Upper lobe of left lung (tissue), 6 donors: ENCODE results near the gene IRF8. TPM values are rescaled to one million over a fixed set of nuclear protein-coding genes. Genes with fewer than 3 reads are reported as not detected.

Source experiments
- ATAC-seq, 2 donors: fragments of 200-7000 bp; cut with Tn5 transposase; one replicate each; pipeline ENCODE4 v1.9.1; 2022; ENCODE audit warnings: mild to moderate bottlenecking in 2 of 2, moderate library complexity in 2 of 2; ENCODE audit not compliant: low FRiP score in 2 of 2
- DNase-seq, 2 donors: peaks; one replicate each; pipeline ENCODE4 v3.0.0-alpha.2; 2019 to 2020
- H3K27ac ChIP-seq, 4 donors: fragments of 200-600 bp; sonication (generic); one replicate each; pipeline ENCODE4 v1.5.1; 2016 to 2019
- H3K27me3 ChIP-seq, 4 donors: fragments of 200-600 bp; sonication (generic); one replicate each; pipeline ENCODE4 v1.5.1; 2017 to 2019
- H3K36me3 ChIP-seq, 4 donors: fragments of 200-600 bp; sonication (generic); one replicate each; pipeline ENCODE4 v1.5.1; 2016 to 2019
- H3K4me1 ChIP-seq, 4 donors: fragments of 200-600 bp; sonication (generic); one replicate each; pipeline ENCODE4 v1.5.1; 2018 to 2019
- H3K4me3 ChIP-seq, 4 donors: fragments of 200-600 bp; sonication (generic); one replicate each; pipeline ENCODE4 v1.5.1; 2017 to 2019; ENCODE audit warnings: mild to moderate bottlenecking in 2 of 4, moderate library complexity in 1 of 4
- H3K9me3 ChIP-seq, 4 donors: fragments of 200-600 bp; sonication (generic); one replicate each; pipeline ENCODE4 v1.5.1; 2018 to 2019
- CTCF ChIP-seq, 6 experiments: fragments of 450-650 bp in 4 of 6; fragments of 200-600 bp in 2 of 6; sonication (generic) in 2 of 6; IDR thresholded peaks; one replicate each; pipeline ENCODE4 v1.5.1; 2016 to 2019; ENCODE audit warnings: antibody characterized with exemption in 6 of 6
- EP300 ChIP-seq, 4 donors: sonication (generic); formaldehyde crosslinking; IDR thresholded peaks; one replicate each; pipeline ENCODE4 v1.5.1; 2017; ENCODE audit warnings: antibody characterized with exemption in 4 of 4, control low read depth in 2 of 4
- POLR2A ChIP-seq, 4 donors: fragments of 450-650 bp; IDR thresholded peaks; one replicate each; pipeline ENCODE4 v1.5.1; 2016 to 2017; ENCODE audit warnings: antibody characterized with exemption in 4 of 4, mild to moderate bottlenecking in 2 of 4
- POLR2AphosphoS5 ChIP-seq, 2 donors: sonication (generic); formaldehyde crosslinking; IDR thresholded peaks; one replicate each; pipeline ENCODE4 v1.5.1; 2017; ENCODE audit warnings: antibody characterized with exemption in 2 of 2
- WGBS, 2 donors: methylation state at CpG; one replicate each; pipeline ENCODE4 v1.1.5; 2017 to 2018; 5-methylcytosine and 5-hydroxymethylcytosine counted together
- total RNA-seq, 6 donors: library from RNA; depleted of rRNA in 4 of 6; stranded (reverse); fragments of >200 nt in 4 of 6; gene quantifications; one replicate each; pipeline versions ENCODE4 v1.1.0 to v1.2.1, GENCODE V29; 2016 to 2021
- donor health status: DM: no; HTN: no; CAD: no; lungs with moderate emphysema.
- donor health status: DM: no; HTN: yes; CAD: no; lungs with severe emphysema.

The IRF8 gene
- total RNA-seq, 6 donors from 2014 or later, result 41.5 to 141 (median 72.8) TPM

GRCh38 chr16:85930301-85930700, 31.3 kb downstream of the IRF8 start:
- Histone ChIP-seq H3K4me3 (no peak overlapping the region), H3K9me3 (no peaks in the 10 kb centered on the region), H3K27ac (no peak overlapping the region), H3K27me3 (no peaks in the 10 kb centered on the region), H3K36me3 (no peaks in the 10 kb centered on the region), H3K4me1 (peaks cover 4 to 29% (median 15%) of the 10 kb centered on the region in 4 donors)
- TF ChIP-seq POLR2A (IDR thresholded peaks at IDR 0.05), result no peak
- no peak for TF ChIP-seq CTCF (IDR thresholded peaks at IDR 0.05)
- no peak for TF ChIP-seq POLR2AphosphoS5 (IDR thresholded peaks at IDR 0.05)
- TF ChIP-seq EP300 (IDR thresholded peaks at IDR 0.05), result no peak
- WGBS, 2 donors, result 76 to 94% methylated on average over 15 of the region's 15 CpGs
- DNase-seq, result no peak
- no peak for ATAC-seq

GRCh38 chr16:85931596-85932402, 32.8 kb downstream of the IRF8 start:
- H3K9me3 ChIP-seq, result no peaks in the 10 kb centered on the region
- TF ChIP-seq EP300 (IDR thresholded peaks at IDR 0.05), result no peak
- TF ChIP-seq CTCF (IDR thresholded peaks at IDR 0.05), result no peak
- no peak for TF ChIP-seq POLR2A (IDR thresholded peaks at IDR 0.05)
- no peak for TF ChIP-seq POLR2AphosphoS5 (IDR thresholded peaks at IDR 0.05)
- H3K27ac ChIP-seq, result no peak overlapping the region
- H3K36me3 ChIP-seq, result no peaks in the 10 kb centered on the region
- H3K27me3 ChIP-seq, result no peaks in the 10 kb centered on the region
- WGBS, 2 donors, result 66 to 71% methylated on average over 23 of the region's 23 CpGs
- peaks cover 8 to 35% (median 16%) of the 10 kb centered on the region in 4 donors for H3K4me1 ChIP-seq
- H3K4me3 ChIP-seq, result no peak overlapping the region
- DNase-seq (peak; percentile 53 to 64), ATAC-seq (no peak)

GRCh38 chr16:85934210-85934609, 35.2 kb downstream of the IRF8 start:
- 79 to 89% methylated on average over 9 of the region's 9 CpGs for WGBS, 2 donors
- H3K4me1 ChIP-seq, result peaks cover 4 to 19% (median 8%) of the 10 kb centered on the region in 4 donors
- no peak overlapping the region for H3K27ac ChIP-seq
- no peaks in the 10 kb centered on the region for H3K36me3 ChIP-seq
- ATAC-seq, result no peak
- no peaks in the 10 kb centered on the region for H3K9me3 ChIP-seq
- no peaks in the 10 kb centered on the region for H3K27me3 ChIP-seq
- DNase-seq, result no peak
- H3K4me3 ChIP-seq, result no peak overlapping the region
- TF ChIP-seq POLR2A (IDR thresholded peaks at IDR 0.05) (no peak), EP300 (IDR thresholded peaks at IDR 0.05) (no peak), CTCF (IDR thresholded peaks at IDR 0.05) (no peak), POLR2AphosphoS5 (IDR thresholded peaks at IDR 0.05) (no peak)

- Histone ChIP-seq H3K27me3 (no peaks in the 10 kb centered on the region), H3K27ac (peak overlapping the region in 3 of 4 donors; percentile 11 to 30 (median 27)), H3K9me3 (no peaks in the 10 kb centered on the region), H3K4me1 (peaks cover 4 to 18% (median 8%) of the 10 kb centered on the region in 4 donors), H3K4me3 (no peak overlapping the region), H3K36me3 (no peaks in the 10 kb centered on the region)
- DNase-seq (no peak), ATAC-seq (no peak)
- TF ChIP-seq CTCF (IDR thresholded peaks at IDR 0.05) (no peak), EP300 (IDR thresholded peaks at IDR 0.05) (no peak), POLR2AphosphoS5 (IDR thresholded peaks at IDR 0.05) (no peak), POLR2A (IDR thresholded peaks at IDR 0.05) (no peak)
- 54 to 67% methylated on average over 13 of the region's 13 CpGs for WGBS, 2 donors
Observed at GRCh38 chr16:85935391-85935973, 36.5 kb downstream of the IRF8 start.
